Transverse colon (tissue), 3 donors: Measurements from ENCODE around the gene DIO3.

ENCODE experiments used
- CTCF ChIP-seq, 5 experiments: fragments of 200-600 bp in 3 of 5; fragments of 450-650 bp in 2 of 5; sonication (generic) in 3 of 5; IDR thresholded peaks; 1 replicate in 2 of 5; 2 replicates in 3 of 5; pipeline ENCODE4 v1.5.1; 2016 to 2017; ENCODE audit warnings: antibody characterized with exemption in 5 of 5, inconsistent platforms in 3 of 5, mild to moderate bottlenecking in 2 of 5, moderate library complexity in 1 of 5
- POLR2A ChIP-seq: fragments of 450-650 bp; IDR thresholded peaks from one replicate; pipeline ENCODE4 v1.6.1; 2016; ENCODE audit warnings: antibody characterized with exemption, mild to moderate bottlenecking, moderate library complexity

- TF ChIP-seq POLR2A, result no peak
- TF ChIP-seq CTCF (IDR thresholded peaks at IDR 0.05), result no peak
Measured at GRCh38 chr14:101520621-101521472, 40.4 kb upstream of the DIO3 start.
